WTC11 (cell line): ENCODE measurements around the gene ILF2. TPM values are rescaled to one million over a fixed set of nuclear protein-coding genes. Genes with fewer than 3 reads are reported as not detected.

Experiments used
- ATAC-seq: fragments of 200-7000 bp; cut with Tn5 transposase; 2 replicates; pipeline ENCODE4 v1.10.0; 2021; ENCODE audit warnings: mild to moderate bottlenecking, moderate library complexity
- CTCF ChIA-PET: fragments of 300-600 bp; sonication (Branson Sonifier 250); formaldehyde crosslinking; loops from one replicate; lab custom pipeline; 2021; ENCODE audit warnings: antibody characterized with exemption; lab: Charles Lee
- POLR2A ChIA-PET: fragments of 350-600 bp; sonication (Branson Sonifier 250); formaldehyde crosslinking; loops from one replicate; lab custom pipeline; 2021; ENCODE audit warnings: antibody characterized with exemption; lab: Charles Lee
- DNase-seq: peaks from one replicate; pipeline ENCODE4 v3.0.0; 2021; ENCODE audit warnings: low spot score
- H3K27ac Mint-ChIP-seq: 2 replicates; pipeline ENCODE4 v1.8.0; 2021; ENCODE audit warnings: mixed read lengths
- H3K27me3 Mint-ChIP-seq: 2 replicates; pipeline ENCODE4 v1.8.0; 2021; ENCODE audit warnings: low read depth, mild to moderate bottlenecking, moderate library complexity, mixed read lengths
- H3K36me3 Mint-ChIP-seq: 2 replicates; pipeline ENCODE4 v1.8.0; 2021; ENCODE audit warnings: mixed read lengths
- H3K4me1 Mint-ChIP-seq: 2 replicates; pipeline ENCODE4 v1.8.0; 2022; ENCODE audit warnings: mixed read lengths
- H3K4me3 Mint-ChIP-seq: 2 replicates; pipeline ENCODE4 v1.8.0; 2021; ENCODE audit warnings: mild to moderate bottlenecking, moderate library complexity, mixed read lengths
- H3K9me3 Mint-ChIP-seq: 2 replicates; pipeline ENCODE4 v1.8.0; 2021; ENCODE audit warnings: mixed read lengths
- AFF4 ChIP-seq: sonication (generic); formaldehyde crosslinking; IDR thresholded peaks from 2 replicates; pipeline ENCODE4 v1.8.1; 2023; ENCODE audit warnings: mild to moderate bottlenecking, missing genetic modification reagents, borderline replicate concordance
- ETV6 ChIP-seq: sonication (generic); formaldehyde crosslinking; IDR thresholded peaks from 2 replicates; pipeline ENCODE4 v1.8.1; 2022; ENCODE audit warnings: mild to moderate bottlenecking, missing genetic modification reagents
- NR1H2 ChIP-seq: sonication (generic); formaldehyde crosslinking; IDR thresholded peaks from 2 replicates; pipeline ENCODE4 v1.9.0; 2021; ENCODE audit warnings: mild to moderate bottlenecking, moderate library complexity, missing genetic modification reagents
- NR3C1 ChIP-seq: sonication (generic); formaldehyde crosslinking; conservative IDR thresholded peaks from 2 replicates; pipeline ENCODE4 v1.8.1; 2023; ENCODE audit warnings: low read depth, mild to moderate bottlenecking, missing genetic modification reagents
- PRDM15 ChIP-seq: sonication (generic); formaldehyde crosslinking; IDR thresholded peaks from 2 replicates; pipeline ENCODE4 v1.8.0; 2022; ENCODE audit warnings: missing genetic modification reagents
- PREB ChIP-seq: sonication (generic); formaldehyde crosslinking; IDR thresholded peaks from 2 replicates; pipeline ENCODE4 v1.8.1; 2022; ENCODE audit warnings: mild to moderate bottlenecking, missing genetic modification reagents, moderate library complexity, borderline replicate concordance
- RORB ChIP-seq: fragments of 250-450 bp; sonication (Bioruptor Pico); IDR thresholded peaks from 2 replicates; pipeline ENCODE4 v1.9.0; 2021; ENCODE audit warnings: mild to moderate bottlenecking
- SOX15 ChIP-seq: fragments of 250-450 bp; sonication (Bioruptor Pico); IDR thresholded peaks from 2 replicates; pipeline ENCODE4 v1.9.0; 2021; ENCODE audit warnings: mild to moderate bottlenecking
- USF1 ChIP-seq: sonication (generic); formaldehyde crosslinking; IDR thresholded peaks from 2 replicates; pipeline ENCODE4 v1.8.0; 2022; ENCODE audit warnings: mild to moderate bottlenecking, missing genetic modification reagents
- ZNF121 ChIP-seq: sonication (generic); formaldehyde crosslinking; IDR thresholded peaks from 2 replicates; pipeline ENCODE4 v1.8.0; 2023; ENCODE audit warnings: missing genetic modification reagents
- ZNF263 ChIP-seq: sonication (generic); formaldehyde crosslinking; IDR thresholded peaks from 2 replicates; pipeline ENCODE4 v1.8.1; 2022; ENCODE audit warnings: low read depth, mild to moderate bottlenecking, moderate library complexity, missing genetic modification reagents
- ZNF396 ChIP-seq: fragments of 250-450 bp; sonication (Bioruptor Pico); IDR thresholded peaks from 2 replicates; pipeline ENCODE4 v1.8.0; 2021; ENCODE audit warnings: mild to moderate bottlenecking, moderate library complexity, borderline replicate concordance
- ZNF425 ChIP-seq: fragments of 250-450 bp; sonication (Bioruptor Pico); conservative IDR thresholded peaks from 2 replicates; pipeline ENCODE4 v1.9.0; 2021; ENCODE audit warnings: mild to moderate bottlenecking
- total RNA-seq: library from RNA; stranded (reverse); gene quantifications from 3 replicates; pipeline ENCODE4 v1.2.3, GENCODE V29; 2021

ILF2 gene
- total RNA-seq, 1 experiment from 2014 or later = 337 TPM

- TF ChIP-seq ZNF425 (CRISPR knock-in tag) = no peak
These were observed 39.5 kb downstream of the ILF2 start (continued) for GRCh38 chr1:153631047-153632022.

GRCh38 chr1:153630384-153630783 lies 40.4 kb downstream of the ILF2 start:
- DNase-seq (no peak), ATAC-seq (no peak)
- Mint-ChIP-seq H3K36me3 (peaks cover 8% of the 10 kb centered on the region; the same call in 1 of the 2 replicates), H3K27me3 (no peaks in the 10 kb centered on the region), H3K27ac (peak overlapping the region; percentile 27; the same call in 1 of the 2 replicates), H3K4me1 (peaks cover 46% of the 10 kb centered on the region), H3K9me3 (no peaks in the 10 kb centered on the region; the same call in 1 of the 2 replicates), H3K4me3 (no peak overlapping the region)
- ChIA-PET POLR2A (no interaction called here), CTCF (interaction anchor here (1.4 to 5.1 kb wide), 5 partner anchors 18 to 277 kb away, joined by 3 to 230 read pairs (median 98); partner anchors contain the start of genes S100A14, S100A16 and S100A6)
- TF ChIP-seq PREB (no peak), NR1H2 (CRISPR knock-in tag) (no peak), SOX15 (CRISPR knock-in tag) (no peak), ZNF263 (CRISPR knock-in tag) (no peak), PRDM15 (CRISPR knock-in tag) (no peak), USF1 (no peak)

GRCh38 chr1:153629971-153630370 lies 40.8 kb downstream of the ILF2 start:
- POLR2A ChIA-PET = no interaction called here
- no peak overlapping the region for H3K4me3 Mint-ChIP-seq
- H3K4me1 Mint-ChIP-seq = peaks cover 45% of the 10 kb centered on the region
- DNase-seq (no peak), ATAC-seq (no peak)
- H3K36me3 Mint-ChIP-seq = peaks cover 11% of the 10 kb centered on the region; the same call in 1 of the 2 replicates
- no peaks in the 10 kb centered on the region for H3K27me3 Mint-ChIP-seq
- CTCF ChIA-PET = interaction anchor here (1.4 to 5.1 kb wide), 5 partner anchors 18 to 277 kb away, joined by 3 to 230 read pairs (median 98); partner anchors contain the start of genes S100A14, S100A16 and S100A6
- peak overlapping the region; percentile 27; the same call in 1 of the 2 replicates for H3K27ac Mint-ChIP-seq
- H3K9me3 Mint-ChIP-seq = no peaks in the 10 kb centered on the region; the same call in 1 of the 2 replicates
- TF ChIP-seq PRDM15 (CRISPR knock-in tag) (no peak), ETV6 (no peak), RORB (no peak), NR3C1 (CRISPR knock-in tag) (no peak), ZNF396 (no peak), AFF4 (no peak), ZNF121 (CRISPR knock-in tag) (no peak)
